ENCODE data around the gene ZKSCAN2.

DNA sequence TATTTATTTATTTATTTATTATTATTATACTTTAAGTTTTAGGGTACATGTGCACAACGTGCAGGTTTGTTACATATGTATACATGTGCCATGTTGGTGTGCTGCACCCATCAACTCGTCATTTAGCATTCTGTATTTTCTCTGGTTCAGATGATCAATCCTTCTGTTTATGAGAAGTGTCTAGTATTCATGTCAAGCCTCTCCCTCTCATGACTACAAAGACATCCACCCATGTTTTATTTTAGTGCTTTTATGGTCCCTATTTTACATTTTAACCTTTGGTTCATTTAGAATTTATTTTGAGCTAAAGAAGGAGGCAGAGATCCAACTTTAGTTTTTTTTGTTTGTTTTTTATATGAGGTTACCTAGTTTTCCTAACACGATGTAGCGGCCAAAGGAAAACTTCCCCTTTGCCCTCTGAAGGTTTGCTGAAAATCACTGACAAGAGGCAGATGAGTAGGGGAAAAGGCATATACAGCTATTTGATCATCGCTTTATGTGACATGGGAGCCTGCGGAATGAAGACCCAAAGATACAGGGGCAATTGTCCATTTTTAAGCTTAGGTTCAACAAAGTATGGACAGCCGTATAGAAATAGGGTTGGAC lies 63.3 kb downstream of the ZKSCAN2 start:
- TF ChIP-seq, protein P1, sequence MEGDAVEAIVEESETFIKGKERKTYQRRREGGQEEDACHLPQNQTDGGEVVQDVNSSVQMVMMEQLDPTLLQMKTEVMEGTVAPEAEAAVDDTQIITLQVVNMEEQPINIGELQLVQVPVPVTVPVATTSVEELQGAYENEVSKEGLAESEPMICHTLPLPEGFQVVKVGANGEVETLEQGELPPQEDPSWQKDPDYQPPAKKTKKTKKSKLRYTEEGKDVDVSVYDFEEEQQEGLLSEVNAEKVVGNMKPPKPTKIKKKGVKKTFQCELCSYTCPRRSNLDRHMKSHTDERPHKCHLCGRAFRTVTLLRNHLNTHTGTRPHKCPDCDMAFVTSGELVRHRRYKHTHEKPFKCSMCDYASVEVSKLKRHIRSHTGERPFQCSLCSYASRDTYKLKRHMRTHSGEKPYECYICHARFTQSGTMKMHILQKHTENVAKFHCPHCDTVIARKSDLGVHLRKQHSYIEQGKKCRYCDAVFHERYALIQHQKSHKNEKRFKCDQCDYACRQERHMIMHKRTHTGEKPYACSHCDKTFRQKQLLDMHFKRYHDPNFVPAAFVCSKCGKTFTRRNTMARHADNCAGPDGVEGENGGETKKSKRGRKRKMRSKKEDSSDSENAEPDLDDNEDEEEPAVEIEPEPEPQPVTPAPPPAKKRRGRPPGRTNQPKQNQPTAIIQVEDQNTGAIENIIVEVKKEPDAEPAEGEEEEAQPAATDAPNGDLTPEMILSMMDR (IDR thresholded peaks at IDR 0.05): no peak
- TF ChIP-seq POLR2A (IDR thresholded peaks at IDR 0.05): no peak

Data from heart left ventricle (tissue), 13 donors.